Peyer's patch (tissue), 4 donors: ENCODE data around the gene ZNF280D.

Experiments
- POLR2A ChIP-seq, 2 donors: fragments of 450-650 bp; IDR thresholded peaks; one replicate each; pipeline ENCODE4 v1.5.1; 2017; ENCODE audit warnings: antibody characterized with exemption in 2 of 2, mild to moderate bottlenecking in 2 of 2, moderate library complexity in 2 of 2
- TF ChIP-seq, protein P1 (sequence below), 6 experiments: fragments of 450-650 bp in 4 of 6; fragments of 200-600 bp in 2 of 6; sonication (generic) in 1 of 6; IDR thresholded peaks; one replicate each; pipeline ENCODE4 v1.5.1; 2017 to 2019; ENCODE audit warnings: antibody characterized with exemption in 6 of 6, mild to moderate bottlenecking in 3 of 6, moderate library complexity in 1 of 6

DNA sequence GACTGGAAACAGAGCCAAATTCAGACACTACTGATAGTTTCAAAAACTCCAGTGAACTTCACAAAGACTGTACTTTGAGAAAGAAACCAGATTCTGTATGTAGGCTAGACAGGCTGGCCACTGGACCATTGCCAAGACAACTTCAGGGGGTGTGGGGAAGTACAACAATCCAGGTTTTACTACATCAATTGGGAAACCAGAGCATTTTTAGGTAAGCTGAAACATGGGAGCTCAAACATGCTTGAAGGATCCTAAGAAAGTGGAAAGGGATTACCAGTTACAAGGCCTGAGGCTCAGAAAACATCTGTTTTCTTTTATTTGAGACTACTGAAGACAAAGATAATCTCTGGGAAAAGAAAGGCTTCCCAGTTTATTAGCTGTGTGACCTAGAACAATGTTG lies 26.9 kb upstream of the ZNF280D start:
- TF ChIP-seq POLR2A (IDR thresholded peaks at IDR 0.05), result no peak
- TF ChIP-seq, protein P1, sequence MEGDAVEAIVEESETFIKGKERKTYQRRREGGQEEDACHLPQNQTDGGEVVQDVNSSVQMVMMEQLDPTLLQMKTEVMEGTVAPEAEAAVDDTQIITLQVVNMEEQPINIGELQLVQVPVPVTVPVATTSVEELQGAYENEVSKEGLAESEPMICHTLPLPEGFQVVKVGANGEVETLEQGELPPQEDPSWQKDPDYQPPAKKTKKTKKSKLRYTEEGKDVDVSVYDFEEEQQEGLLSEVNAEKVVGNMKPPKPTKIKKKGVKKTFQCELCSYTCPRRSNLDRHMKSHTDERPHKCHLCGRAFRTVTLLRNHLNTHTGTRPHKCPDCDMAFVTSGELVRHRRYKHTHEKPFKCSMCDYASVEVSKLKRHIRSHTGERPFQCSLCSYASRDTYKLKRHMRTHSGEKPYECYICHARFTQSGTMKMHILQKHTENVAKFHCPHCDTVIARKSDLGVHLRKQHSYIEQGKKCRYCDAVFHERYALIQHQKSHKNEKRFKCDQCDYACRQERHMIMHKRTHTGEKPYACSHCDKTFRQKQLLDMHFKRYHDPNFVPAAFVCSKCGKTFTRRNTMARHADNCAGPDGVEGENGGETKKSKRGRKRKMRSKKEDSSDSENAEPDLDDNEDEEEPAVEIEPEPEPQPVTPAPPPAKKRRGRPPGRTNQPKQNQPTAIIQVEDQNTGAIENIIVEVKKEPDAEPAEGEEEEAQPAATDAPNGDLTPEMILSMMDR (IDR thresholded peaks at IDR 0.05), result no peak
